Measurements from ENCODE around the gene FAM136A.

DNA sequence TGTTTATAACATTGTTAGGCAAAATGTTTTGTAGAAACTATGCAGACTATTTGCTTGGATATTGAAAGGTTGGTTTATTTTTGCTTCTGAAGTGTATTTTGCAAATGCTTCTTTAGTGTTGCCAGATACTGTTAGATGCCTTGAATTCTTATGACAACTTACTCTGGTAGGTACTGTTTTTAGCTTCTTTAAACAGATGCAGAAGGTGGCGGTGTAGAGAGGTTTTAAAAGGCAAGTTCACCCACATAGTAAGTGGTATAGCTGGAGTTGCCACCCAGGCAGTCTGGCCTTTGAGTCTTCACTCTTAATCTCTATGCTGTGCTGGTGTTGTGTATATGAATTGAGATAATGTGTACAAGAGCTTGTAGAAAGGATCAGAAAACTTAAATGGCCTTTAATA, 40.4 kb downstream of the FAM136A start:
- TF ChIP-seq, protein P1, sequence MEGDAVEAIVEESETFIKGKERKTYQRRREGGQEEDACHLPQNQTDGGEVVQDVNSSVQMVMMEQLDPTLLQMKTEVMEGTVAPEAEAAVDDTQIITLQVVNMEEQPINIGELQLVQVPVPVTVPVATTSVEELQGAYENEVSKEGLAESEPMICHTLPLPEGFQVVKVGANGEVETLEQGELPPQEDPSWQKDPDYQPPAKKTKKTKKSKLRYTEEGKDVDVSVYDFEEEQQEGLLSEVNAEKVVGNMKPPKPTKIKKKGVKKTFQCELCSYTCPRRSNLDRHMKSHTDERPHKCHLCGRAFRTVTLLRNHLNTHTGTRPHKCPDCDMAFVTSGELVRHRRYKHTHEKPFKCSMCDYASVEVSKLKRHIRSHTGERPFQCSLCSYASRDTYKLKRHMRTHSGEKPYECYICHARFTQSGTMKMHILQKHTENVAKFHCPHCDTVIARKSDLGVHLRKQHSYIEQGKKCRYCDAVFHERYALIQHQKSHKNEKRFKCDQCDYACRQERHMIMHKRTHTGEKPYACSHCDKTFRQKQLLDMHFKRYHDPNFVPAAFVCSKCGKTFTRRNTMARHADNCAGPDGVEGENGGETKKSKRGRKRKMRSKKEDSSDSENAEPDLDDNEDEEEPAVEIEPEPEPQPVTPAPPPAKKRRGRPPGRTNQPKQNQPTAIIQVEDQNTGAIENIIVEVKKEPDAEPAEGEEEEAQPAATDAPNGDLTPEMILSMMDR (IDR thresholded peaks at IDR 0.05): no peak
- TF ChIP-seq POLR2A (IDR thresholded peaks at IDR 0.05) (no peak), EP300 (IDR thresholded peaks at IDR 0.05) (no peak), POLR2AphosphoS5 (IDR thresholded peaks at IDR 0.05) (no peak)
